Mesenchymal stem cell (in vitro differentiated cells and primary cell): ENCODE measurements around the gene MEF2D.

Experiments
- DNase-seq: peaks from one replicate; pipeline ENCODE4 v3.0.0-alpha.2; 2013
- H2AFZ ChIP-seq: one replicate; pipeline ENCODE4 v1.6.1; 2013; ENCODE audit warnings: low read depth, mild to moderate bottlenecking, control low read depth, inconsistent platforms, low read length, moderate library complexity
- H2AK5ac ChIP-seq: 2 replicates; pipeline ENCODE4 v1.6.1; 2013; ENCODE audit warnings: low read length, moderate library complexity, mild to moderate bottlenecking, inconsistent platforms; ENCODE audit not compliant: severe bottlenecking
- H2BK120ac ChIP-seq: one replicate; pipeline ENCODE4 v1.6.1; 2013; ENCODE audit warnings: low read depth, mild to moderate bottlenecking, inconsistent platforms, low read length, moderate library complexity
- H2BK12ac ChIP-seq, 2 experiments: one replicate each; pipeline ENCODE4 v1.6.1; 2013; ENCODE audit warnings: inconsistent platforms in 2 of 2, low read length in 2 of 2, mild to moderate bottlenecking in 2 of 2, moderate library complexity in 2 of 2, control low read depth in 1 of 2
- H2BK15ac ChIP-seq: one replicate; pipeline ENCODE4 v1.6.1; 2013; ENCODE audit warnings: mild to moderate bottlenecking, low read depth, inconsistent platforms; ENCODE audit not compliant: poor library complexity, severe bottlenecking
- H2BK5ac ChIP-seq: 2 replicates; pipeline ENCODE4 v1.6.1; 2013; ENCODE audit warnings: low read depth, mild to moderate bottlenecking, low read length, control low read depth, inconsistent platforms; ENCODE audit not compliant: poor library complexity, severe bottlenecking
- H3K14ac ChIP-seq, 2 experiments: one replicate each; pipeline ENCODE4 v1.6.1; 2013; ENCODE audit warnings: inconsistent platforms in 2 of 2, low read length in 2 of 2, control low read depth in 1 of 2, mild to moderate bottlenecking in 1 of 2, moderate library complexity in 1 of 2
- H3K18ac ChIP-seq, 2 experiments: one replicate each; pipeline ENCODE4 v1.6.1; 2013; ENCODE audit warnings: inconsistent platforms in 2 of 2, low read length in 2 of 2, control low read depth in 1 of 2, low read depth in 1 of 2, mild to moderate bottlenecking in 1 of 2
- H3K23ac ChIP-seq, 2 experiments: one replicate each; pipeline ENCODE4 v1.6.1; 2013; ENCODE audit warnings: inconsistent platforms in 2 of 2, low read length in 2 of 2, mild to moderate bottlenecking in 2 of 2, moderate library complexity in 2 of 2, control low read depth in 1 of 2
- H3K27ac ChIP-seq: 2 replicates; pipeline ENCODE4 v1.5.1; 2013; ENCODE audit warnings: mild to moderate bottlenecking, moderate library complexity, low read length, control low read depth, inconsistent platforms; ENCODE audit not compliant: poor library complexity, severe bottlenecking
- H3K27me3 ChIP-seq, 2 experiments: 2 replicates each; pipeline versions ENCODE4 v1.6.1 to v1.7.0; 2013; ENCODE audit warnings: low read length in 2 of 2, mild to moderate bottlenecking in 2 of 2, moderate library complexity in 2 of 2, control low read depth in 1 of 2, inconsistent platforms in 1 of 2; ENCODE audit not compliant: control insufficient read depth in 1 of 2, insufficient read depth in 1 of 2
- H3K36me3 ChIP-seq, 2 experiments: 2 replicates each; pipeline versions ENCODE4 v1.6.1 to v1.7.0; 2013; ENCODE audit warnings: low read length in 2 of 2, control low read depth in 1 of 2, inconsistent platforms in 1 of 2, low read depth in 1 of 2, mild to moderate bottlenecking in 1 of 2; ENCODE audit not compliant: insufficient read depth in 2 of 2, control insufficient read depth in 1 of 2
- H3K4ac ChIP-seq, 2 experiments: one replicate each; pipeline ENCODE4 v1.6.1; 2013; ENCODE audit warnings: inconsistent platforms in 2 of 2, low read length in 2 of 2, mild to moderate bottlenecking in 2 of 2, moderate library complexity in 2 of 2, control low read depth in 1 of 2, low read depth in 1 of 2
- H3K4me1 ChIP-seq: 2 replicates; pipeline ENCODE4 v1.6.1; 2013; ENCODE audit warnings: low read depth, low read length, control low read depth; ENCODE audit not compliant: control insufficient read depth, insufficient read depth
- H3K4me2 ChIP-seq: 2 replicates; pipeline ENCODE4 v1.6.1; 2013; ENCODE audit warnings: low read length, mild to moderate bottlenecking, inconsistent platforms; ENCODE audit not compliant: poor library complexity, severe bottlenecking
- H3K4me3 ChIP-seq, 2 experiments: 2 replicates each; pipeline versions ENCODE4 v1.5.1 to v1.7.0; 2013; ENCODE audit warnings: low read length in 2 of 2, mild to moderate bottlenecking in 2 of 2, control low read depth in 1 of 2, low read depth in 1 of 2; ENCODE audit not compliant: insufficient read depth in 1 of 2
- H3K79me1 ChIP-seq: replicated peaks from 2 replicates; pipeline ENCODE4 v1.6.1; 2013; ENCODE audit warnings: mild to moderate bottlenecking, control low read depth, low read length, inconsistent platforms; ENCODE audit not compliant: poor library complexity, severe bottlenecking
- H3K9ac ChIP-seq: 2 replicates; pipeline ENCODE4 v1.7.0; 2013; ENCODE audit warnings: mild to moderate bottlenecking, low read length, moderate library complexity
- H3K9me3 ChIP-seq: 2 replicates; pipeline ENCODE4 v1.7.0; 2013; ENCODE audit warnings: mild to moderate bottlenecking, low read length; ENCODE audit not compliant: control insufficient read depth
- H4K8ac ChIP-seq: one replicate; pipeline ENCODE4 v1.6.1; 2013; ENCODE audit warnings: inconsistent platforms, mild to moderate bottlenecking, low read length, moderate library complexity
- H4K91ac ChIP-seq: one replicate; pipeline ENCODE4 v1.6.1; 2013; ENCODE audit warnings: mild to moderate bottlenecking, low read length, inconsistent platforms
- WGBS: methylation state at CpG from one replicate; pipeline ENCODE4 v1.1.7; 2013; ENCODE audit warnings: mixed read lengths; 5-methylcytosine and 5-hydroxymethylcytosine counted together

Gene MEF2D

GRCh38 chr1:156522443-156522970 is 21.9 kb upstream of the MEF2D start:
- DNase-seq: no peak
- H3K9ac ChIP-seq: no peak overlapping the region
- H3K36me3 ChIP-seq: no peaks in the 10 kb centered on the region
- no peak overlapping the region for H3K23ac ChIP-seq
- H3K79me1 ChIP-seq: no peaks in the 10 kb centered on the region
- H3K9me3 ChIP-seq: no peaks in the 10 kb centered on the region
- H4K91ac ChIP-seq: no peak overlapping the region
- H3K4me3 ChIP-seq: no peak overlapping the region
- no peak overlapping the region for H2AK5ac ChIP-seq
- H3K4me1 ChIP-seq: no peaks in the 10 kb centered on the region
- no peak overlapping the region for H2AFZ ChIP-seq
- no peak overlapping the region for H4K8ac ChIP-seq
- no peak overlapping the region for H3K4ac ChIP-seq
- H2BK15ac ChIP-seq: no peak overlapping the region
- no peaks in the 10 kb centered on the region for H3K27me3 ChIP-seq
- H3K4me2 ChIP-seq: no peak overlapping the region
- H2BK12ac ChIP-seq: no peak overlapping the region
- no peak overlapping the region for H3K27ac ChIP-seq
- no peak overlapping the region for H2BK120ac ChIP-seq
- no peak overlapping the region for H3K18ac ChIP-seq
- no peak overlapping the region for H3K14ac ChIP-seq
- no peak overlapping the region for H2BK5ac ChIP-seq

DNA sequence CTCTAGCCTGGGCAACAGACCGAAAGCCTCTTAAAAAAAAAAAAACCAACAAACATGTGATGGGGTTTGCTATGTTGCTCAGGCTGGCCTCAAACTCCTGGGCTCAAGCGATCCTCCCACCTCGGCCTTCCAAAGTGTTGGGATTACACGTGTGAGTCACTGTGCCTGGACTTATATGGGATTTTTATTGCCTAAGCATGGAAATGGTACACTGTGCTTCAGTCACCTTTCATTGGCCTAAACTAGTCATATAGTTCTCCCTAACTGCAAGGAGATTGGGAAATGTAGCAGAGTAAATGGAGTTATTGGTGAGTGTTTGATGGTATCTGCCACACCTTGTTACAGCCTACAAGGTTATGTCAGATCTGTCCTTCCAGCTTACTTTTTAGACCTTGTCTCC is 17.2 kb upstream of the MEF2D start:
- Histone ChIP-seq H3K9me3 (no peaks in the 10 kb centered on the region), H3K4me1 (no peaks in the 10 kb centered on the region), H2BK120ac (no peak overlapping the region), H3K4me2 (no peak overlapping the region), H3K27ac (no peak overlapping the region), H3K23ac (no peak overlapping the region), H2BK12ac (no peak overlapping the region), H4K8ac (no peak overlapping the region), H3K9ac (no peak overlapping the region), H3K4ac (no peak overlapping the region), H3K27me3 (no peaks in the 10 kb centered on the region), H3K79me1 (no peaks in the 10 kb centered on the region), H3K18ac (no peak overlapping the region), H2BK15ac (no peak overlapping the region), H4K91ac (no peak overlapping the region), H2AK5ac (no peak overlapping the region), H2BK5ac (no peak overlapping the region), H3K36me3 (no peaks in the 10 kb centered on the region), H3K14ac (no peak overlapping the region), H2AFZ (no peak overlapping the region), H3K4me3 (no peak overlapping the region)
- WGBS: 56% methylated on average over 3 of the region's 4 CpGs
- peak; percentile 22 for DNase-seq

DNA sequence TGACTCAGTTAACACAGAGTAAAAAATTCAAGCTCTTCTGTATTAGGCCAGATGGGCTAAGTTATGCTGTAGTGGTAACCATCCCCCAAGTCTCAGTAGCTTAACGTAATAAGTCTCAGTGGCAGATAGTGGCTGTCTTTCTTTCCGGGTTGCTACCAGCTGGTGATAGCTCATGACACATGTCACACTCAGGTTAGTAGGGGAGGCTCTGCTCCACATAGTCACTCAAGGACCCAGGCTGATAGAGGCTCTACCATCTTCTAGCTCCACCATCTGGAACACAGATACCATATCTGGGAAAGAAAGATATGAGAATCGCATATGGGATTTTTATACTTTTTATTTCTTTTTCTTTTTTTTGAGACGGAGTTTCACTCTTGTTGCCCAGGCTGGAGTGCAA is 16.2 kb upstream of the MEF2D start:
- 91% methylated on average over 4 of the region's 4 CpGs for WGBS
- Histone ChIP-seq H4K8ac (no peak overlapping the region), H3K4ac (no peak overlapping the region), H3K27ac (no peak overlapping the region), H2BK120ac (no peak overlapping the region), H3K36me3 (no peaks in the 10 kb centered on the region), H2AK5ac (no peak overlapping the region), H2AFZ (no peak overlapping the region), H3K9me3 (no peaks in the 10 kb centered on the region), H3K4me1 (no peaks in the 10 kb centered on the region), H2BK15ac (no peak overlapping the region), H3K23ac (no peak overlapping the region), H2BK5ac (no peak overlapping the region), H4K91ac (no peak overlapping the region), H2BK12ac (no peak overlapping the region), H3K79me1 (no peaks in the 10 kb centered on the region), H3K27me3 (no peaks in the 10 kb centered on the region), H3K4me3 (no peak overlapping the region), H3K14ac (no peak overlapping the region), H3K4me2 (no peak overlapping the region), H3K18ac (no peak overlapping the region), H3K9ac (no peak overlapping the region)
- DNase-seq: no peak

GRCh38 chr1:156515956-156516355 is 15.4 kb upstream of the MEF2D start:
- Histone ChIP-seq H3K18ac (no peak overlapping the region), H3K79me1 (no peaks in the 10 kb centered on the region), H2BK12ac (no peak overlapping the region), H3K4me1 (no peaks in the 10 kb centered on the region), H2BK120ac (no peak overlapping the region), H3K4me3 (no peak overlapping the region), H3K4me2 (no peak overlapping the region), H4K8ac (no peak overlapping the region), H3K27ac (no peak overlapping the region), H2AK5ac (no peak overlapping the region), H3K14ac (no peak overlapping the region), H3K9ac (no peak overlapping the region), H3K9me3 (no peaks in the 10 kb centered on the region), H3K4ac (no peak overlapping the region), H3K27me3 (no peaks in the 10 kb centered on the region), H4K91ac (no peak overlapping the region), H2BK5ac (no peak overlapping the region), H2BK15ac (no peak overlapping the region), H3K36me3 (no peaks in the 10 kb centered on the region), H3K23ac (no peak overlapping the region), H2AFZ (no peak overlapping the region)
- 43% methylated on average over 2 of the region's 2 CpGs for WGBS
- DNase-seq: no peak
